ENCODE data around the gene CAMTA1. TPM values are rescaled to one million over a fixed set of nuclear protein-coding genes. Genes with fewer than 3 reads are reported as not detected.

The CAMTA1 gene
- polyA plus RNA-seq, 5 donors, result 41.0 to 56.5 (median 48.5) TPM

DNA sequence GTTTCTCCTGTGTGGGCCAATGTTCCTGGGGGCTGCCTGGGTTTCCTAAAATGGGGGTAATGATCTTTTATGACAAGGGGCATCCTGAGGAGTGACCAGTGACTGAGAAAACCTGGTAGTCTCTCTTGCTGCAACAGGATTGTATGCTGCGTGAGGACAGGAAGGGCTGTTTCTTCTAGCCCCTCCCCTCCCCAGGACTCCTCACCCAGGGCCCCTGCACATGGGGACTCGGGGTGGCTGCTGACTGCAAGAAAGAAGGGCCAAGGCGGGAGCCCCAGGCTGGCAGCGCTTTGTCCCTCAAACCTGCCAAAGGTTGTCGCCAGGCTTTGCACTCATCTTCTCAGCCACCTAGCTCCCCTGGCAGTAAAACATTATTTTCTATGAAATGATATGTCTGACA, 442.4 kb downstream of the CAMTA1 start:
- DNase-seq, result no peak

DNA sequence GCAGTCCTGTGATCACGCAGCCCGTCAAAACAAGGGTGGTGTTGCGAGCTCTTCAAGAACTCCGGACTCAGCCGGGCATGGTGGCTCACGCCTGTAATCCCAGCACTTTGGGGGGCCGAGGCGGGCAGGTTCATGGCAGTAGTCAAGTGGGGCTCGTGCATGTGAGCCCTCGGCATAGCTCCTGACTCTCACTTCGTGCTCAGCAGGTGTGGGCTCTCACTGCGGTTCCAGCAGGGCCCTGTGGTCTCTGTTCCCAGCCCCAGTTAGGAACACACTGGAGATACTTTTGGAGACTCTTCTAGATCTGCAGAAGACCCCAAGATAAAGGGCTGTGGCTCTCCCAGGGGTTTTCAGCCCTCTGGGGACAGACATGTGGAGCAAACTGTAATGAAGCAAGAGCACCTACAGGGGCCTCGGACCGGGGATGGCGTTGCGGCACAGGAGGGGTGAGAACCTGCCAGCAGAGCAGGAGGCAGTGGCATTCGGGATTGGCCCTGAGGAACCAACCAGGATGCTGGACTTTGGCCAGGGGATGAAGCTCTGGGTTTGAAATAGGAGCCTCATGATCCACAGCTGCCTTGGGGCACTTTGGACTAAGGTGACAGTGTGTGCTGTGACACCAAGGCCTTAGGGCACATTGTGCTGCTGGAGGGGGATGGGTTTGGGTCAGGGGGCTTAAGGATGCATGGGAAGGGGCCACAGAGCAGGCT, 443.2 kb downstream of the CAMTA1 start:
- no peak for DNase-seq

DNA sequence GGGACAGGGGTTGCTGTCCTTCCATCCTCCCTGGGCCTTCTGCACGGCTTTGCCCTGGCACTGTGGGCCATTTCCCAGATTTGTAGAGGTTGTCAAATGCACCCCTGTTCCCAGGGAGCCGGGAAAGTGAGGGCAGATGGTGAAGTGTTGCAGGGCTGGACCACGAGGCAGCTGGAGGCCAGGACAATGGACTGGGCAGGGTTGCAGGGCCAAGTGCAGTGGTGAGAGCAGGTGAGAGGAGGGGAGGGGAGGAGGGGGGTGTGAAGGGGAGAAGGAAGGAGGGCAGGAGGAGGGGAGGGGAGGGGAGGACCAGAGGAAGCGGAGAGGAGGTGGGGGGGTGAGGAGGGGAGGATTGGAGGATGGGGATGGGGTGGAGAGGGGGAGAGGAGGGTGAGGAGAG, 443.9 kb downstream of the CAMTA1 start:
- DNase-seq, result no peak

DNA sequence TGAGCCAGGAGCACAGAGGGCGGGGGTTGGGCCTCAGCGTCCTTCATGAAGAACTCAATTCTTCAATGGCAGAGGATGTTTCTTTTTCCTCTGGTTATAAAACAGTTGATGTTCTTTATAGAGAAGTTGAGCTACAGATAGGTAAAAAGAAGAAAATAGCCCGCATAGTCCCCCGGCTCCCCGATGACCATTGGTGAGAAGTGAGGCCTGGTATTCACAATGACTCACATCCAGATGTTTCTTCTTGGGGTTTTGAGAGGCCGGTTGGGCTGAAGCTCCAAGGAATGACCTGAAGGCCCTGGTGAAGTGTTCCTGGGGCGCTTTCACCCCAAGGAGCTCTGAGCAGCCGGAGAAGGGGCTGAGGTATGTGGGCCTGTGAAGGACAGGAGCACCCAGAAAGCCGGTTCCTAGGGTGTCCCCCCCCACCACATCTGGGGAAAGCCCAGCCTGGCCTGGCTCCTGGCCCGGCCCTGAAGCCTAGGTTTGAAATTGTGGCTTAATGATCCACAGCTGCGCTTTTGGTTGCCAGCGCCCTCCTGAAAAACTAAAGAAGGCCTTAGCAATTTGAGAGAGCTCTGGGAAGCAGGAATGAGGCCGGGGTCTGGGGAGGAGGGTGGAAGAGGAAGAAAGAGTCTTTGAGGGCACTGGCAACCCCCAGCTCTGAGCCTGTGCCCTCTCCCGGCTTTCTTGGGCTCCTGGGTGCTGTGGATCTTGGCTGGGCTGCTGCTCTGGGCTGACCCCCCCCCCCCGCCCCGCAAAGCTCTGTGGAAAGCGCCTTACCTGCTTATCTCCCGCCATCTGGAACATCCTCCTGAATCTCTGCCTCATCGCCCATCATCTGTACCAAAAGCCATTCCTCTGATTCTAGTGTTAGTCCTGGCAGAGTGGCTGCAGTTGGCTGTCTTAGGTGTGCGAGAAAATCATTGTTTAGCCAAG, 444.7 kb downstream of the CAMTA1 start:
- DNase-seq, result no peak

DNA sequence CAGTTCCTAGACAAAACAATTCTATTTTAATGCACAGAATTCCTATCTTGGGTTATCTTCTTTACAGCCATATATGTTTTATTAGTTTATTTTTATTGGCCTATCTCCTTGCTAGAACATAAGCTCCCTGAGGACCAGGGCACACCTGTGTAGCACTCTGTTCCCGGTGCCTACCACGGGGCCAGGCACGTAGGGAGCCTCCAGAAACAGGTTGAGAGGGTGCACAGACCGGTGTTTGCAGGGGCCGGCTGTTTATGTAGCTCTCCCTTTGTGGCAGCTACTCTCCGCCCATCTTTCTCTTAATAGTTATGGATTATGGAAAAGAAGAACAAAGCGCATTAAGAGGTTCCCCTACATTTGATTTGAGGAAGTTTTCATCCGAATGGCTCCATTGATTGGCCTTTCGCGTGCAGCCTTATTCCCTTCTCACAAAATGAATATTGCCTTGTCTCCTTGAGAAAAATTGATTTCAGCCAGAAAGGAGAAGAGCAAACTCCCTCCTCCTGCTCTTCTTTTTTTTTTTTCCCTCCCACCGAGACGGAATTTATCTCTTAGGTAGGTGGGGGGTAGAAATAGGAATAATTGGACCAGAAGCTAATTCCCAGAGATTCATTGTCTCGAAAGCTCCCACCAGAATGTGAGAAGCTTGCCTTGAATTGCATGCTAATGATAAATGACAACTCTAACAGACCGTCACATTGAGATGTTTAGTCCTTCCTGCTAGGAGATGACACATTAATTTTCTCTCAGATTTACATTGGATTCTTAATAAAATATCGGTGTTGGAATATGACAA, 447.4 kb downstream of the CAMTA1 start:
- no peak for DNase-seq

DNA sequence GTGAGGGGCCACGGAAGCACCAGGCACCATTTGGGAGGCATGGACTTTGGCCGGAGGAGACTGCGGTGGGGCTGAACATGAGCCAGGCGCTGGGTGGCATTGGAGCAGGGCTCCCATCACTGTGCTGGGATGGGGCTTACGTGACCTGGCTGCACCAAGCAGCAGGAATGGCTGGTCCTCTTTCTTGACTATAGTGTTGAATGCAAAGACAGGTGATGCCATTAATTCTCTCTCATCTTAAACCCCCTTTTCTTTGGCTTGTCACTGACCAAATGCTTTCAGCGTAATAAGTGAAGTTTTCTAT, 447.9 kb downstream of the CAMTA1 start:
- DNase-seq, result no peak

DNA sequence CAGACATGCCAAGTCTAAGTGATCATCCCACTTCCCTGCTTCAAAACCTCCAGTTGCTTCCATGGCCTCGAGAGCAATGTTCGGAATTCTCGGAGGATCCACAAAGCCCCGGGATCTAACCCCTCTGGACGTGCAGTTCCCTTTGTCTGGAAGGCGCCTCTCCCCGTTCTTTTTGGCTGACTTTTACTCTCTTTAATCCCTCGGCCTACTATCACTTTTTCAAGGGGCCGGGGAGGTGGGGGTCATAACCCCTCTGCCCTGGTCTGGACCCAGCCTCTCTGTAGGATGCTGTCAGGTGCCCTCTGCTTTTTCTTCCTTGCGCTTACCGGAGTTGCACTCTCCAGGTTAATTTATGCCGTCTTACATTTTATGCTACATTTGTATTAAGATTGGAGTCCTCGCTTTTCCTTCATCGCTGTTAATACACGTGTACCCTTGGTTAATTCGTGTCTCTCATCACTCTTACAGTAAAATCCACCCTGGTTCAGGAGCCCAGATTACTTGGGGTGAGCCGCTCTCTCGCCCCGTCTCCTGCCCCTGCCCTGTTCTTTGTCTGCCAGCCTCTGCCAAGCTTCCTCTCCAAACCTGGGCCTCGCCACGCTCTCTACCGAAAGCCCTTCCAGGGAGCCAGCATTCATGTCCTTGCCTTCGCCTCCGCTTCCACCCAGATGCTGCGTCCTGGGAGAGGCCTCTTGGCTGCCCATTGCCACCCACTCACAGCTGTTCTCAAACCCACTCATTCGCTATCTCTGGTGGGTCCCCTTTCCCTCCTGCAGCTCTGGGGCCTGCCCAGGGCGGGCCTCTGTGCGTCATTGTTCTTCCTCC, 448.6 kb downstream of the CAMTA1 start:
- no peak for DNase-seq

DNA sequence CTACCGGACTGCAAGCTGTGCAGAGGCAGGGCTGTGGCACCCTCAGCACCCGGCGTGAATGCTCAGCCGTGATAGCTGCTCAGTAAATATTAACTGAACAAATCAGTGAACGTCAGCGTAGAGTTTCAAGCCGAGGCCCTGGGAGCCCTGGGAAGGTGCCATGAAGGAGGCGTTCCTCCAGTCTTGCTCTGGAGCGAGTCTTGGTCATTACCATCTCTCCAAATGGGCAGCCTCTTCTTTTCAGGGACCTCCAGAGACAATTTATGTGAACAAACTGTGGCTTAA, 449.2 kb downstream of the CAMTA1 start:
- no peak for DNase-seq

DNA sequence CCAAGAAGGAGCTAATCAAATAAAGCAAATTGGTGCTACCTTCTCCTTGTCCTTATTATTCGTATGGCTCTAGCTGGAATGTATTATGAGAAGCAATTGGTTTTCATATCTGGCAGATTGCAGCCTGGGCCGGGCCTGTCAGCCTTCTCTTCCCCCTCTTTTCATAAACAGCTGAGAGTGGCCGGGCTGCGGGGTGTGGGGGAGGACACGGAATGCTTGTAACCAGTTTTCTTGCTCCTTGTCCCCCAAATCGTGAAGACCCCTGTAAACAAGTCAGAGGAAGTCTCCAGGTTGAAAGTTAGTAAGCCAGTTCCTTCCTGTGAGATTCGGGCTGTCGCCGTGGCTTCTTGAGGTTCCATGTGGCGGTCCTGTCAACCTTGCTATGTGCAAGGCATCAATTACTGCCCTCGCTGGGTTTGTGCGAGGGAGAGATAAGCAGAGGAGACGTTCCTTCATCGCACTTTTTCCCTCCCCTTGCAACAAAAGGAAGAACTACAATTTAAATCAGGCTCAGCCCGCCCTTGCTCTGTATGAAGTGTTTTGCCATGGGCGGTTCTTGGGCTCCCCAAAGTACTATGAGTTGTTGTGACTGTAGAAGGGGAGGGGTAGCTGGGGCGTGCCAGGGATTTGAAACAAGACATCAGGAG, 450.7 kb downstream of the CAMTA1 start:
- DNase-seq, result no peak

DNA sequence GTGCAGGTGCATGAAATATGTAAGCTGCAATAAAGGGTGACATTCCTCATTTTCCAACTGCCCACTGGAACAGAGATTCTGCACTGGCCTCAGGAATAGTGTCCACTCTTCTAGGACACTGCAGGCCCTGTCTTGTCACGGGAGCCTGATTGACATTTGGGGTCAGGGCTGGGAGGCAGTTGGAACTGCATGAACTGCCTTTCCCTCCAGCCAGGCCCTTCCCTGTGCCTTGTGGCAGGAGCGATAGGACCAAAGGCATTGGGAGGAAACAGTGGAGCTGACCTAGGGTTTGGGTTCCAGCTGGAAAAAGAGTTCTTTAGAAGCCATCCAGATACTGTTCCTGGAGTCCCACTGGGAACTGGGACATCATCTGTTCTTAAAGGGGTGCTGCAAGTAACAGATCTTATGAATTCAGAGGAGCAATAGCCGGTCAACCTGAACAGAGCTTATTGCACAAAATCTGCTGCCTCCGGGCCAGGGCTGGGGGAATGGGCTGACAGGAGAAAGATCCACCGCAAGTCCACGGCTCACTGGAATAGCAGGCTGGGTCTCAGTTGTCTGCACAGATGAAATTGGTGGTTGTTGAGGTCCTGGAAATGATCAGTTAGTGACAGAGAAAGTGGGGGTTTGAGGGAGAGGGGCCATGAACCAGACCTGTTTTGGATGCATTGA, 451.7 kb downstream of the CAMTA1 start:
- no peak for DNase-seq

DNA sequence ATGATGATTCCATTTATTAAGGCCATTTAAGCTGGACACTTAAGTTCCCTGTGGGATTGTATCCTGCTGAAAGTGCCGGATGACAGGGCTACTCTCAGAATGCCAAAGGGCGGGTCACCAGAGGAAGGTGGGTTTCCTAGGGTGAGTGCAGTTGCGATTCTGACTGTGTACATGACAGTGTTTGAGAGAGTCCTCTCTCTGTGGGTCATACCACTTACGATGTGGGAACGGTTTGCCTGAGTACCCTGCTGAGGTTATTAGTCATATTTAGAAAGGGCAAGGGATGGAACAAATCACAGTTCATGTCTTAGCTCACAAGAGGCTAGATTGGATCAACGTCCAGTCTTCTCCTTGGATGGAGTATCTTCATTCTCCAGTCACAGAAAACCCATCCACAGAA, 461.9 kb downstream of the CAMTA1 start:
- no peak for DNase-seq

DNA sequence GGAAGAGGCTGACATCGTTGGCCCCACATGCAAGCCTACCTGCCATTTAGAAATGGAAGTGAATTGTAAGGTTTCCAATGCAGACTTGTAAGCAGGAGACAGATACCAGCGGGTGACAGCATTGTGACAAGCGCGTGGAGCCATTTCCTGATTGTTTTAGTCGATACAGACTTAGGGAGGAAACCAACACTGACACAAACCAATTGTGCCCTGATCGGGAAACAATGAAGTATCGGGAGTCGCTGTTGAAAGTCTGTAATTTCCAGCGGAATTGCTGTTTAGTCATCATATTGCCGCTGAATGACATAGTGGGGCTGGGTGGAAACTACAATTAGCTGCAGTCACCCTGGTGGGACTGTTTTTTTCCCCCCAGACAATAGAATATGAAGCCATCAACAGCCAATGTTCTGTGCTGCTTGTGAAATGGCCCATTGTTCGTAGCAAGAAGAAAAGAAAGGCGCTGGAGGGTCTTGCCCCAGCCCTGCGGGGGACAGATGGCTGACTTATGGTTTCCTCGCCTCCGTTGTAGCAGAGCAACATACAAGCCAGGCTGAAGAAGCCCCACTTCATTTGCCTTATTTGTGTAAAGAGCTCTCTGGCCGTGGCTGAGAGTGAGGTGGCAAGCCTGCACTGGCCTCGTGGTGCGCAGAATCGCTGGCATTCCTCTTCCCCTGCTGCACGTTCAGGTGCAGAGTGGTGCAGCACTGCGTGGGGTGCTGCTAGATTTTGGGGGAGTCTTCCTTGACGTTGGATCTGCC, 462.7 kb downstream of the CAMTA1 start:
- DNase-seq, result no peak

DNA sequence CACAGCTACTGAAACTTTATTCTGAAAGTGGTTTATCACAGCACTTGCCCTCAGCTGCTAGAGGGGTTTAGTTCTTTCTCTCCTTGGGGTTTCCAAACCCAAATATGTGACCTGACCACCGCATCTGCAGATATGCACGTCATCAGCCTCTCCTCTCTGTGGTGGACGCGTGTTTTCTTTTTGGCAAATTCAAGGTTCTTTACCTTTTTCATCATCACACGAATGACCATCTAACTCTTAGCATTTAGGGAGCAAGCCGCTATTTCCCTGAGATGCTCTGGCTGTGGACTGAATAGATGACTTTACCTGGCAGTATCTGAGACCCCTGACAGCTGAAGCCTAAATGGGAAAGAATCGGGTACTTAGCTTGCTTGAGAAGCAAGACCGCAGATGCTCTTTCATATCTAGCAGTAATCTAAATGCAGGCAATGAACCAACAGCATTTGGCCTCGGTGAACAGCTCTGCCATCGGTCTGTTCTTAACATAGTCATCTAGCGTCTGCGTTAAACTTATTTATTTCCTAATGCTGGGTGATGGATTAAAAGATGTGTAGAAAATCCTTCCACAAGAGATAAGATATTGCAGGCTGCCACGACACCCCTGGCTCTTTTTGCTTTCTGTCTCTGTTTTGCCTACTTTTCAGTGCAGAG, 463.4 kb downstream of the CAMTA1 start:
- DNase-seq, result no peak

DNA sequence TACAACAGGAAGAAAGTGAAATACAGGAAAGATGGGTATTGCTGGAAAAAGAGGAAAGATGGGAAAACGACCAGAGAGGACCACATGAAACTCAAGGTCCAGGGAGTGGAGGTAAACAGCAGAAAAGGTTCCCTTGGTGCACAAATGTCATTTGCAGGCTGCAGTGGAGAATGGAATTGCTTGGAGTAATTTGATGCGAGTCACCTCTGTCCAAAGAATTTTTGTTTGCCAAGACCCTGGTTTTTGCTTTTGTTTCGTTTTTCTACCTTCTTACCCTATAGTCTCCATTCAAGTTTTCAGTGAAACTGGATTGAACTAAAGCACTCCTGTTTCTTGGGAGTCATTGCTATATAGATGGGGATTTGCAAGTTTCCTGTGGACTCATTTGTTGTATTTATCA, 464.3 kb downstream of the CAMTA1 start:
- DNase-seq, result no peak

DNA sequence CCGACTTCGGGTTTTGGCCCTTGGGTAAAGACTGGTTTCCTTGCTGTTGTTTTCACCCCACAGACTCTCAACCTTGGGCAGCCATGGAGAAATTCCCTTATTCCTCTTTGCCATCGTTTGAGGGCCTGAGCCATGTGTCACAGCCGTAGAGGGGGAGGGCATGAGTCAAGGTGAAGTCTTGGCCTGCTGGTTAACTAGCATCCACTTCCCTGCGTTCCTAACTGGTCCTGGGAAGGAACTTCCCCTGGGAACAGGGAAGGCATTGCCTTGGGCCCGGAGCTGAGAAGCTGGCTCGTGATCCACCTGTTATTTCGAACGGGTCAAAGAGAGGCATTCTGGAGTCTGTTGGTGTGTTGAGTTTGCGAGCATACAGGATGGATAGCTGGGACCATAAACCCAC, 464.9 kb downstream of the CAMTA1 start:
- no peak for DNase-seq

DNA sequence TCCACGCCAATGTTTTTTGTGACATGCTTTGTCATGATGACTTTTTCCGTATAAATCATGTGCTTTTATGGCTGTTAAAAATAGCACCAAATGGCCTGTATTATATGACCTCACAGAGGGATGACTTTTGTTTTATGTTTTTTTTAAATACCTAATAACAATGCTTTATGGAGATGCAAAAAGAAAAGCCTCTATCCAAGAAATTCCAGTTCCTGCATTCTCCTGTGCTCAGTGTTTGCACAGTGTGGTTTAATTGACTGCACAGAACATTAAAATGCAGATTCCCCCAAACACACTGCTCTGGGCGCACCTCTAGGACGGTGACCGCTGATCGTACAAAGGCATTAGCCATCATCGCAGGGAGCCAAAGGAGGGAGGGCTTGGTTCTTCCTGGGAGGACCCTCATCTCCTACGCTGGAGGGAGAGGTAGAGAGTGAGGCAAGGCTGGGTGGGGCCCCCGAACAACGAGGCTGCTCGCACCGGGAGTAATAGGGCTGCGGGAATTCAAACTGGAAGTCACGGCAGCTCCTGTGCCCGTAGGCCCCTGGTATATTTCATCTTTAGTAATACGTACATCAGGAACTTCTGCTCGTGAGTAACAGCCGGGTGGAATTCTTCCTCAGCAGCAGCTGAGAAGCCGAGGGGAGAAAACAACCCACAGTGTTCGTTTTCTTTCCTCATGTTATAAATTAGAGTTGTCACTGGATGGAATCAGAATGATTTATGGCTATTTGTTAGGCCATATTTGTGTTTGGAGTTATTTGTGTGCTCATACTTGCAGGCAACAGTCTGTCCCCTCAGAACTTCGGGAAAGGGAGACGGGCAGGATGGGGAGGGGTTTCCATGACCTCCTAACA, 465.6 kb downstream of the CAMTA1 start:
- no peak for DNase-seq

DNA sequence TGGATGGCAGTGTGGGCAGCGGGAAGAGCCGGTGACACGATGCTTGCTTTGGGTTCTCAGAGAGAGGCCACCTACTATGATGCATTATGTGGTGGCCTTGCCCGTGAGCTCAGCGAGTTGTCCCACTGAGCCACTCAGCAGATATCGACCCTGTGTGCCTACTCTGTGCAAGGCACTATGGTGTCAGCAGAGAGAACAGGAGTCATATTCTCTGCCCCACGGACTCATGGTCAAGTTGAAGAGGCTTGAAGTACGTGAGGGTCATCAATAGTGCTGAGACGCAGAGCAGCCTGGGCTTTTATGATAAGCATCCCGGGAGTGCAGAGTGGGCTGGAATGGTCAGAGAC, 466.2 kb downstream of the CAMTA1 start:
- DNase-seq, result no peak

DNA sequence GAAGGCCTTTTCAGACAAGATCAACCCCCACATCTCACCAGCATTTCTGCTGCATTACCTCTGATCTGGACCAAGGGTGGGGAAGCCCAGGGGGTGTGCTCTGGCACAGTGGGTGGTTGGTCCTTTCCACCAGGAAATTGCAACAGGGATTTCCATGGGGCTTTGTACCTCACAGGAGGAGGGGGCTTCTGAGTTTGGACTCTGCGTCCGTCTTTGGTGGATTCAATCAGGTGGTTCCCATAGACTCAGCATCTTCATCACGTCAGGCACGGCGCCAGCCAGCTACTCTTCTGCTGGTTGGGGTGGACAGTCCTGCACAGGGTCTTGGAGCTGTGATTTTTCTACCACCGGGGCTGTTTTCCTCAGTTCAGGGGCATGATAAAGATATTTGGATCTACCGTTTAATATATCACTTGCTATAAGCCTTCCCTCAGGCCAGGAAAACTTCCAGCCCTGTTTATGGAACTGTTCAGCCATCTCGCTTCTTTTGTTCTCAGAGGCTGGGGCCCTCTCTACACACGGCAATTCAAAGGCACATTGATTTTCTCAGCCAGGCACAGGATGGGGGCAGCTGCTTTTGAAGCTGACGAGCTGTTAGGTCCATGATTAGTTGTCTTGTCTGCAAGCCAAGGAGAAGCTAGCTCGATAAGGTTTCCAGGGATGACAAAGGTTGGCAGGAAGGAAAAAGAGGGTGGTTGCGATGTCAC, 467.3 kb downstream of the CAMTA1 start:
- no peak for DNase-seq
